Neural progenitor cell (in vitro differentiated cells): ENCODE results near the gene PHOX2A. TPM values are rescaled to one million over a fixed set of nuclear protein-coding genes. Genes with fewer than 3 reads are reported as not detected.

ENCODE experiments used
- DNase-seq: peaks from one replicate; pipeline ENCODE4 v3.0.0-alpha.2; 2016; ENCODE audit warnings: low spot score
- H2AFZ ChIP-seq: fragments of 200-600 bp; sonication (generic); replicated peaks from 2 replicates; pipeline ENCODE4 v1.6.1; 2016; ENCODE audit warnings: antibody characterized with exemption
- H3F3A ChIP-seq: fragments of 200-600 bp; sonication (generic); 2 replicates; pipeline ENCODE4 v1.6.1; 2016; ENCODE audit warnings: antibody characterized with exemption, low read depth
- H3K27ac ChIP-seq: fragments of 200-600 bp; sonication (generic); 2 replicates; pipeline ENCODE4 v1.5.1; 2016; ENCODE audit warnings: mild to moderate bottlenecking
- H3K27me3 ChIP-seq: fragments of 200-600 bp; sonication (generic); 2 replicates; pipeline ENCODE4 v1.6.1; 2016; ENCODE audit warnings: mild to moderate bottlenecking, moderate library complexity
- H3K36me3 ChIP-seq: fragments of 200-600 bp; sonication (generic); 2 replicates; pipeline ENCODE4 v1.5.1; 2016
- H3K4me1 ChIP-seq: fragments of 200-600 bp; sonication (generic); 2 replicates; pipeline ENCODE4 v1.6.1; 2016; ENCODE audit warnings: mixed run types
- H3K4me2 ChIP-seq: fragments of 200-600 bp; sonication (generic); 2 replicates; pipeline ENCODE4 v1.6.1; 2016
- H3K4me3 ChIP-seq: fragments of 200-600 bp; sonication (generic); 2 replicates; pipeline ENCODE4 v1.5.1; 2016
- H3K79me2 ChIP-seq: fragments of 200-600 bp; sonication (generic); 2 replicates; pipeline ENCODE4 v1.6.1; 2016; ENCODE audit warnings: low read depth
- H3K9ac ChIP-seq: fragments of 200-600 bp; sonication (generic); 2 replicates; pipeline ENCODE4 v1.6.1; 2016
- H3K9me3 ChIP-seq: fragments of 200-600 bp; sonication (generic); 2 replicates; pipeline ENCODE4 v1.5.1; 2016; ENCODE audit warnings: low read depth
- H4K20me1 ChIP-seq: fragments of 200-600 bp; sonication (generic); 2 replicates; pipeline ENCODE4 v1.6.1; 2016; ENCODE audit warnings: low read depth
- H3K27ac Mint-ChIP-seq: 3 replicates; pipeline ENCODE4 v1.8.0; 2021; ENCODE audit warnings: mixed read lengths
- H3K27me3 Mint-ChIP-seq: 2 replicates; pipeline ENCODE4 v1.8.0; 2022; ENCODE audit warnings: low read depth, mild to moderate bottlenecking, inconsistent platforms, moderate library complexity, mixed read lengths; ENCODE audit not compliant: insufficient read depth
- H3K36me3 Mint-ChIP-seq: 3 replicates; pipeline ENCODE4 v1.8.0; 2021; ENCODE audit warnings: mixed read lengths
- H3K4me1 Mint-ChIP-seq: 3 replicates; pipeline ENCODE4 v1.8.0; 2021; ENCODE audit warnings: mixed read lengths
- H3K4me3 Mint-ChIP-seq: 3 replicates; pipeline ENCODE4 v1.8.0; 2021; ENCODE audit warnings: mild to moderate bottlenecking, moderate library complexity, mixed read lengths
- H3K9me3 Mint-ChIP-seq: 3 replicates; pipeline ENCODE4 v1.8.0; 2020; ENCODE audit warnings: mixed read lengths
- EZH2 ChIP-seq: fragments of 200-600 bp; sonication (generic); IDR thresholded peaks from 2 replicates; pipeline ENCODE4 v1.6.1; 2017; ENCODE audit warnings: antibody characterized with exemption, mild to moderate bottlenecking, moderate library complexity
- EZH2phosphoT487 ChIP-seq: fragments of 200-600 bp; sonication (generic); IDR thresholded peaks from 2 replicates; pipeline ENCODE4 v1.6.1; 2017; ENCODE audit warnings: antibody characterized with exemption
- total RNA-seq: library from RNA; depleted of rRNA; stranded (reverse); fragments of >200 nt; gene quantifications from 2 replicates; pipeline ENCODE4 v1.2.3, GENCODE V29; 2015; ENCODE audit warnings: low replicate concordance
- TF ChIP-seq, protein P1 (sequence below): fragments of 200-600 bp; sonication (generic); IDR thresholded peaks from 2 replicates; pipeline ENCODE4 v1.5.1; 2017; ENCODE audit warnings: antibody characterized with exemption, mild to moderate bottlenecking

PHOX2A gene
- total RNA-seq, 1 donor from 2014 or later: not detected

DNA sequence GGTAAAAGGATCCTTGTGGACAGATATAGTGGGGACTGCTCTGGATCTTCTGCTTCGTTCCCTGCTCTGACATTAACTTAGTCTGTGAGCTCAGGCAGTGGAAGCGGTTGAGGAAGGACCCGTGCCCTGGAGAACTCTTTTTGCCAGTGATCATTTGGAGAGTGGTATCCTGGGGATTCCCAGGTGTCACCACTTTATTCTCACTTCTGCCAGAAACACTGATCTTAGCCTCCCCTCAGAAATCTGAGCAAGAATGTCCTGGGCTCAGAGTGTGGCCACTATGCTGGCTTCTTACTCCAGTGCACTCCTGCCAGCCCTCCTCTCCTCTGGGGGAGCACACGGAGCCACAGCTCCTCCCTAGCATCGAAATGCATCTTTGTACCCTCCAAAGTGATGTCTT lies 7.6 kb upstream of the PHOX2A start:
- no peak overlapping the region for H2AFZ ChIP-seq
- no peak overlapping the region for H3K4me3 Mint-ChIP-seq
- no peaks in the 10 kb centered on the region for H3K4me1 Mint-ChIP-seq

GRCh38 chr11:72250661-72251464 lies 6.9 kb upstream of the PHOX2A start:
- H3K9me3 ChIP-seq: no peaks in the 10 kb centered on the region

More for the DNA sequence above, 7.6 kb upstream of the PHOX2A start:
- Mint-ChIP-seq H3K27me3 (peaks cover 5% of the 10 kb centered on the region), H3K9me3 (peaks cover 8% of the 10 kb centered on the region), H3K27ac (no peak overlapping the region), H3K36me3 (no peaks in the 10 kb centered on the region)
- no peak for DNase-seq
- Histone ChIP-seq H4K20me1 (no peaks in the 10 kb centered on the region), H3K4me1 (no peaks in the 10 kb centered on the region), H3K27me3 (peaks cover 29% of the 10 kb centered on the region), H3K36me3 (no peaks in the 10 kb centered on the region), H3K27ac (no peak overlapping the region), H3K9ac (no peak overlapping the region), H3K79me2 (no peaks in the 10 kb centered on the region), H3K9me3 (no peaks in the 10 kb centered on the region), H3K4me2 (no peak overlapping the region), H3K4me3 (no peak overlapping the region), H3F3A (no peaks in the 10 kb centered on the region)
- no peak for TF ChIP-seq EZH2
- TF ChIP-seq EZH2phosphoT487: no peak
- TF ChIP-seq, protein P1, sequence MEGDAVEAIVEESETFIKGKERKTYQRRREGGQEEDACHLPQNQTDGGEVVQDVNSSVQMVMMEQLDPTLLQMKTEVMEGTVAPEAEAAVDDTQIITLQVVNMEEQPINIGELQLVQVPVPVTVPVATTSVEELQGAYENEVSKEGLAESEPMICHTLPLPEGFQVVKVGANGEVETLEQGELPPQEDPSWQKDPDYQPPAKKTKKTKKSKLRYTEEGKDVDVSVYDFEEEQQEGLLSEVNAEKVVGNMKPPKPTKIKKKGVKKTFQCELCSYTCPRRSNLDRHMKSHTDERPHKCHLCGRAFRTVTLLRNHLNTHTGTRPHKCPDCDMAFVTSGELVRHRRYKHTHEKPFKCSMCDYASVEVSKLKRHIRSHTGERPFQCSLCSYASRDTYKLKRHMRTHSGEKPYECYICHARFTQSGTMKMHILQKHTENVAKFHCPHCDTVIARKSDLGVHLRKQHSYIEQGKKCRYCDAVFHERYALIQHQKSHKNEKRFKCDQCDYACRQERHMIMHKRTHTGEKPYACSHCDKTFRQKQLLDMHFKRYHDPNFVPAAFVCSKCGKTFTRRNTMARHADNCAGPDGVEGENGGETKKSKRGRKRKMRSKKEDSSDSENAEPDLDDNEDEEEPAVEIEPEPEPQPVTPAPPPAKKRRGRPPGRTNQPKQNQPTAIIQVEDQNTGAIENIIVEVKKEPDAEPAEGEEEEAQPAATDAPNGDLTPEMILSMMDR: no peak

GRCh38 chr11:72249961-72250360 lies 6.0 kb upstream of the PHOX2A start:
- H3K27ac ChIP-seq: no peak overlapping the region
- DNase-seq: no peak
- H3K79me2 ChIP-seq: no peaks in the 10 kb centered on the region
- Mint-ChIP-seq H3K36me3 (no peaks in the 10 kb centered on the region), H3K9me3 (peaks cover 8% of the 10 kb centered on the region), H3K27me3 (peaks cover 5% of the 10 kb centered on the region), H3K27ac (no peak overlapping the region), H3K4me3 (no peak overlapping the region), H3K4me1 (no peaks in the 10 kb centered on the region)
- no peak overlapping the region for H3K4me3 ChIP-seq
- no peaks in the 10 kb centered on the region for H3F3A ChIP-seq
- no peaks in the 10 kb centered on the region for H3K36me3 ChIP-seq
- no peaks in the 10 kb centered on the region for H3K4me1 ChIP-seq
- no peak overlapping the region for H2AFZ ChIP-seq
- no peaks in the 10 kb centered on the region for H3K9me3 ChIP-seq
- H3K27me3 ChIP-seq: peaks cover 46% of the 10 kb centered on the region
- no peak overlapping the region for H3K4me2 ChIP-seq
- no peaks in the 10 kb centered on the region for H4K20me1 ChIP-seq
- TF ChIP-seq, protein P1: no peak
- no peak for TF ChIP-seq EZH2phosphoT487
- TF ChIP-seq EZH2: no peak
- no peak overlapping the region for H3K9ac ChIP-seq

More at GRCh38 chr11:72250661-72251464, 6.9 kb upstream of the PHOX2A start:
- Mint-ChIP-seq H3K4me1 (no peaks in the 10 kb centered on the region), H3K27me3 (peaks cover 5% of the 10 kb centered on the region), H3K27ac (no peak overlapping the region), H3K4me3 (no peak overlapping the region), H3K36me3 (no peaks in the 10 kb centered on the region), H3K9me3 (peaks cover 8% of the 10 kb centered on the region)
- H3K4me3 ChIP-seq: no peak overlapping the region
- no peaks in the 10 kb centered on the region for H4K20me1 ChIP-seq
- H3K4me2 ChIP-seq: no peak overlapping the region
- no peaks in the 10 kb centered on the region for H3K4me1 ChIP-seq
- H2AFZ ChIP-seq: no peak overlapping the region
- H3F3A ChIP-seq: no peaks in the 10 kb centered on the region
- H3K36me3 ChIP-seq: no peaks in the 10 kb centered on the region
- TF ChIP-seq EZH2phosphoT487: no peak
- TF ChIP-seq, protein P1: no peak
- TF ChIP-seq EZH2: no peak
- no peak overlapping the region for H3K9ac ChIP-seq
- H3K27ac ChIP-seq: no peak overlapping the region
- H3K27me3 ChIP-seq: peaks cover 36% of the 10 kb centered on the region
- DNase-seq: no peak
- H3K79me2 ChIP-seq: no peaks in the 10 kb centered on the region
